GM10266 (cell line): ENCODE results near the gene ANKFN1.

Experiments
- DNase-seq: peaks from one replicate; pipeline ENCODE4 v3.0.0; 2012; ENCODE audit errors: extremely low spot score
- CTCF ChIP-seq: IDR thresholded peaks from 2 replicates; pipeline ENCODE4 v1.5.1; 2012; ENCODE audit warnings: mild to moderate bottlenecking, low read depth; ENCODE audit not compliant: control insufficient read depth, insufficient read depth; ENCODE audit errors: missing control alignments

The ANKFN1 gene

DNA sequence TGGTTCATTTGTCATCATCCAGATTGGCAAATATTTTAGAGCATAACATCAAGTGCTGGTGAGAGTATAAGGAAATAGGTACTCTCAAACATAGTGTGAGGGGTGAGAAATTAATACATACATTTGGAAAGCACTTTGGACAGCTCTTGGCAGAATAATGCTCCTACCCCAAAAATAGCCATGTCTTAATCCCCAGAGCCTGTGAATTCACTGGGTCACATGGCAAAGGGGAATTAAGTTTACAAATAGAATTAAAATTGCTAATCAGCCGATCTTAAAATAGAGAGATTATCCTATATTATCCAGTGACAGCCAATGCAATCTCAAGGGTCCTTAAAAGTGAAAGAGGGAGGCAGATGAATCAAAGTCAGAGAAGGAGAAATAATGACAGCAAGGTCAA is 38.8 kb upstream of the ANKFN1 start:
- no peak for TF ChIP-seq CTCF
- DNase-seq: no peak

DNA sequence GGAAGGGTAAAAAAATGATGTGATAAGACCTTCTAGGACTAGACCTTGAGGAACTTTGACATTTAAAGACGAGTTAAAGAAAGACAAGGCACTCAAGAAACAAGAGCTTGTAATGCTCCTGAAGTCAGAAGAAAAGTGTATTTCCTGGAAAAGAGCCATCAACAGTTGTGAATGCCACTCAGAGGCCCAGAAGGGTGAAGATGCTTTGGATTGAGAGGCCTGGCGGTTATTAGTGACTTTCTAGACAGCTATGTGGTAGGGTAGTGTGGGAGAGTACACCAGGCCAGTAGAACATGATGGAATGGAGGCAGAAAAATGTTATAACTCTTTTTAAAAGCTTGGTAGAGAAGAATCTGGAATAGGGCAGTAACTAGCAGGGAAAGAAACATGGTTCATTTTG is 34.1 kb upstream of the ANKFN1 start:
- no peak for DNase-seq
- TF ChIP-seq CTCF: no peak

DNA sequence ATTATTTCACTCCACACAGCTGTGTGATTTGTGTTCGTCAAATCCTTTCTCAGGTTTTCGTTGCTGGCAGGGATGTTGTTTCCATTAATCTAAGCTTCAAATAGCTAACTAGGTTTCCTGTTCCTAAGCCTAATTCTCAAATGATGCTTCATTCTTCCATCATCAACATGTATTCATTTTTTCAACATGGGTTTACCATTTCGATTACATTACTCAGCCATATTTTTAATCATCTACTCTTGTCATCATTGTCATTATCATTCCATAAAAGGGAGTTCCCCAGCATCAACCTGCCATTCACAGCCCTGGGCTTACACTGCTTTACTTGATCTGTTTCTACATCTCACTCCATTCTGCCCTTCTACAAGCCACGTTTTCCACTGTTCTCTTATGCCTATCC is 33.3 kb upstream of the ANKFN1 start:
- TF ChIP-seq CTCF: no peak
- DNase-seq: no peak

- no peak for TF ChIP-seq CTCF
- DNase-seq: no peak
Observed at GRCh38 chr17:56121191-56122051, 31.9 kb upstream of the ANKFN1 start.

GRCh38 chr17:56125830-56126819 is 27.1 kb upstream of the ANKFN1 start:
- DNase-seq: no peak
- TF ChIP-seq CTCF: peak; percentile 24

- no peak for DNase-seq
- no peak for TF ChIP-seq CTCF
Observed at GRCh38 chr17:56130026-56130425, 23.2 kb upstream of the ANKFN1 start.
